Loucy (cell line): ENCODE measurements around the gene P2RY10.

Source experiments
- EZH2phosphoT487 ChIP-seq: fragments of 200-600 bp; IDR thresholded peaks from 2 replicates; pipeline ENCODE4 v1.6.1; 2018; ENCODE audit warnings: antibody characterized with exemption, mild to moderate bottlenecking, moderate library complexity, borderline replicate concordance
- TF ChIP-seq, protein P1 (sequence below): fragments of 200-600 bp; sonication (generic); conservative IDR thresholded peaks from 2 replicates; pipeline ENCODE4 v1.5.1; 2014; ENCODE audit warnings: mild to moderate bottlenecking, antibody characterized with exemption, low read length

DNA sequence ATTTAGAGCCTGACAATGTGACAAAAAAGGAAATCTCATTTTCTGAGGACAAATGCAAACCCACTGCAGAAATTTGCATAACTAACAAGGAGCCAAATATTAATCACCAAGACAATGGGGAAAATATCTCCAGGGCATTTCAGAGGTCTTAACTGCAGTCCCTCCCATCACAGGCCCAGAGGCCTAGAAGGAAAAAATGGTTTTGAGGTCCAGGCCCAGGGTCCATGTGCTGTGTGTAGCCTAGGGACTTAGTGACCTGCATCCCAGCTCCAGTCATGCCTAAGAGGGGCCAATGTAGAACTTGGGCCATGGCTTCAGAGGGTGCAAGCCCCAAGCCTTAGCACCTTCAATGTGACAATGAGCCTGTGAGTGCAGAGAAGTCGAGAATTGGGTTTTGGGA is 44.2 kb downstream of the P2RY10 start:
- TF ChIP-seq, protein P1, sequence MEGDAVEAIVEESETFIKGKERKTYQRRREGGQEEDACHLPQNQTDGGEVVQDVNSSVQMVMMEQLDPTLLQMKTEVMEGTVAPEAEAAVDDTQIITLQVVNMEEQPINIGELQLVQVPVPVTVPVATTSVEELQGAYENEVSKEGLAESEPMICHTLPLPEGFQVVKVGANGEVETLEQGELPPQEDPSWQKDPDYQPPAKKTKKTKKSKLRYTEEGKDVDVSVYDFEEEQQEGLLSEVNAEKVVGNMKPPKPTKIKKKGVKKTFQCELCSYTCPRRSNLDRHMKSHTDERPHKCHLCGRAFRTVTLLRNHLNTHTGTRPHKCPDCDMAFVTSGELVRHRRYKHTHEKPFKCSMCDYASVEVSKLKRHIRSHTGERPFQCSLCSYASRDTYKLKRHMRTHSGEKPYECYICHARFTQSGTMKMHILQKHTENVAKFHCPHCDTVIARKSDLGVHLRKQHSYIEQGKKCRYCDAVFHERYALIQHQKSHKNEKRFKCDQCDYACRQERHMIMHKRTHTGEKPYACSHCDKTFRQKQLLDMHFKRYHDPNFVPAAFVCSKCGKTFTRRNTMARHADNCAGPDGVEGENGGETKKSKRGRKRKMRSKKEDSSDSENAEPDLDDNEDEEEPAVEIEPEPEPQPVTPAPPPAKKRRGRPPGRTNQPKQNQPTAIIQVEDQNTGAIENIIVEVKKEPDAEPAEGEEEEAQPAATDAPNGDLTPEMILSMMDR: no peak
- no peak for TF ChIP-seq EZH2phosphoT487
